Hepatocyte (in vitro differentiated cells): Measurements from ENCODE around the gene SLC25A12.

Experiments
- EZH2 ChIP-seq: fragments of 200-600 bp; sonication (generic); IDR thresholded peaks from 2 replicates; pipeline ENCODE4 v1.6.1; 2016; ENCODE audit warnings: antibody characterized with exemption, mild to moderate bottlenecking, borderline replicate concordance
- TF ChIP-seq, protein P1 (sequence below): fragments of 200-600 bp; sonication (generic); IDR thresholded peaks from 2 replicates; pipeline ENCODE4 v1.5.1; 2016; ENCODE audit warnings: antibody characterized with exemption, mild to moderate bottlenecking; ENCODE audit not compliant: poor library complexity

GRCh38 chr2:171921970-171922229 is 27.9 kb upstream of the SLC25A12 start:
- TF ChIP-seq, protein P1, sequence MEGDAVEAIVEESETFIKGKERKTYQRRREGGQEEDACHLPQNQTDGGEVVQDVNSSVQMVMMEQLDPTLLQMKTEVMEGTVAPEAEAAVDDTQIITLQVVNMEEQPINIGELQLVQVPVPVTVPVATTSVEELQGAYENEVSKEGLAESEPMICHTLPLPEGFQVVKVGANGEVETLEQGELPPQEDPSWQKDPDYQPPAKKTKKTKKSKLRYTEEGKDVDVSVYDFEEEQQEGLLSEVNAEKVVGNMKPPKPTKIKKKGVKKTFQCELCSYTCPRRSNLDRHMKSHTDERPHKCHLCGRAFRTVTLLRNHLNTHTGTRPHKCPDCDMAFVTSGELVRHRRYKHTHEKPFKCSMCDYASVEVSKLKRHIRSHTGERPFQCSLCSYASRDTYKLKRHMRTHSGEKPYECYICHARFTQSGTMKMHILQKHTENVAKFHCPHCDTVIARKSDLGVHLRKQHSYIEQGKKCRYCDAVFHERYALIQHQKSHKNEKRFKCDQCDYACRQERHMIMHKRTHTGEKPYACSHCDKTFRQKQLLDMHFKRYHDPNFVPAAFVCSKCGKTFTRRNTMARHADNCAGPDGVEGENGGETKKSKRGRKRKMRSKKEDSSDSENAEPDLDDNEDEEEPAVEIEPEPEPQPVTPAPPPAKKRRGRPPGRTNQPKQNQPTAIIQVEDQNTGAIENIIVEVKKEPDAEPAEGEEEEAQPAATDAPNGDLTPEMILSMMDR, result no peak
- TF ChIP-seq EZH2, result no peak
